ENCODE results near the gene ARRDC1.
"Not testable (repeated sequence)": the region's sequence is repeated elsewhere in the genome, so short reads cannot be mapped to it uniquely, and the experiment has no call there.

The ARRDC1 gene

DNA sequence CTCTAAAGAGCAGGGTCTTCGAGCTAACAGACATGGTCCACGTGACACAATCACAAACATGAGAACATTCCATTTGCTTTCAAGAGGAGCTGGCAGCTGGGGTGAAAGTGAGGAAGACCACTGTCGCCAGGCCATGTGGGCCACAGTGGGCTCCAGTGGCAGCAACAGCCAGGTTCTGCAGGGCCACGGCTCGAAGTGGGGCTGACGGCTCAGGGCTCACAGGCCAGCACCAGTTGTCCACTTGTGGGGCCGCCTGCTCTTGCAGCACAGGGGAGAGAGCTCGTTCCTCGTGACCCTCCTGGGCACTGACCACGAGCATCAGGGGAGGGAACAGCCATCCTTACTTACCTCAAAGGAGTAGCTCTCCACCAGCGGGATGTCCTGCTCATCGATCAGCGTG lies 17.2 kb upstream of the ARRDC1 start:
- no peak for DNase-seq

DNA sequence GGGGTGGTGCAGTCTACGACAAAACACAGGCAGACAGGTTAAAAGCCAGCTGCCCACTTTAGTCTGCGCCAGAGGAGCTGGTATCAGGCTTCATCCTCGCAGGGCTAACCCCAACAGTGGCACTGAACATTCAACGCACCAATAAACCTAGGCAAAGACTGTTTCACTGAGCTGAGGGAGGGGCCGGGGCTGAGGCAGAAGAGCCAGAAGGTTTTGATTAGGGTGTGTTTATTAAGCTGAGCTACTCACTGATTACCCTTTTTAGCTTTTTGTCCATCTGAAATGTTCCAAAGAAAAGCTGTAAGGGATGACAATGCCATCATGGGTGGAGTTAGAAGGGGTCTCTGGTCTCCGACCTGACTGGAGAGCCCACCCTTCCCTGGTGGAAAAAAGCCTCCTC lies 16.6 kb upstream of the ARRDC1 start:
- DNase-seq = no peak

DNA sequence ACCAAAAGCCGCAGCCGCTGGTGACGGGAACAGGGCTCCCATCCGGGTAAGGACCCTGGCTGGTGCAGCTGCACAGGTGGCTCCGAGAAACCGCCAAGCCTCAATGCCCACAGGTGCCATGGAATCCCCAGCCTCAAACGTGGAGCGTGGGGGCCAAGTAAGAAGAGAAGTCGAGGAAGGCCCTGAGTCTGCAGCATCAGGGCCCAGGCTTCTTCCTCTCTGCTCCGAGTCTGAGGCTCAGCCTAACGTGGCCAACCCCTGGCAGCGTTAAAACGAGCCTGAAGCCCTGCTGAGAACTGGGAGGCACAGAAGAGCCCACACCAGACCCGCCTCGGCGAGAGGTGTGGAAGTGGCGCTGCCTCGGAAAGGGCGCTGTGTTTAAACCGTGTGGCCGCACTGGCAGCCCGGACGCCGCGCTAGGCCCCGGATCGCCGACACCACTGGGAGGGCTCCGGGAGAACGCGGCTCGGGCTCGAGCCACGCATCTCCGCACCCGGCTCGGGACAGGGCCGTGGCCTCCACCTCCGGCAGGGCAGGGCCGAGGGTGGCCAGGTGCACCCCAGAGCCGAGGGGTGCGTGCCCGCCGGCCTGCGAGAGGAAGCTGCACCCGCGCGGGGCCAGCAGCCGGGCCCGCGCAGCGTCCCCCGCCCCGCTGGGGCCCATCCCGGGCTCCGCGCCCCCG lies 15.9 kb upstream of the ARRDC1 start:
- DNase-seq = no peak

DNA sequence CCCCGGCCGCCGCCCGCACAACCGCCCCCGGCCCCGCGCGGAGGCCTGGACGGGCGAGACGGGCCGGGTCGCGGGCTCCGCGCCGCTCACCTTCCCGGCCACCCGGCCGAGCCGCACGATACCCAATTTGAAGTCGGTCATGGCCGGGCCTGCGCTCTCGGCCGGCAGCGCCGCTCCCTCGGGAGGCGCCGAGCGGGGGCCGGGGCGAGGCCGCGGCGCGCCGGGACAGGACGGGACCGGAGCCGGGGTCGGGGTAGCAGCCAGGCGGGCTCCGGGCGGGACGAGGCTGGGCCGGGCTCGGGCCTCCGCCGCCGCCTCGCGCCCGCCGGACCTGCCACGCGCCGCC lies 15.4 kb upstream of the ARRDC1 start:
- no peak for DNase-seq

DNA sequence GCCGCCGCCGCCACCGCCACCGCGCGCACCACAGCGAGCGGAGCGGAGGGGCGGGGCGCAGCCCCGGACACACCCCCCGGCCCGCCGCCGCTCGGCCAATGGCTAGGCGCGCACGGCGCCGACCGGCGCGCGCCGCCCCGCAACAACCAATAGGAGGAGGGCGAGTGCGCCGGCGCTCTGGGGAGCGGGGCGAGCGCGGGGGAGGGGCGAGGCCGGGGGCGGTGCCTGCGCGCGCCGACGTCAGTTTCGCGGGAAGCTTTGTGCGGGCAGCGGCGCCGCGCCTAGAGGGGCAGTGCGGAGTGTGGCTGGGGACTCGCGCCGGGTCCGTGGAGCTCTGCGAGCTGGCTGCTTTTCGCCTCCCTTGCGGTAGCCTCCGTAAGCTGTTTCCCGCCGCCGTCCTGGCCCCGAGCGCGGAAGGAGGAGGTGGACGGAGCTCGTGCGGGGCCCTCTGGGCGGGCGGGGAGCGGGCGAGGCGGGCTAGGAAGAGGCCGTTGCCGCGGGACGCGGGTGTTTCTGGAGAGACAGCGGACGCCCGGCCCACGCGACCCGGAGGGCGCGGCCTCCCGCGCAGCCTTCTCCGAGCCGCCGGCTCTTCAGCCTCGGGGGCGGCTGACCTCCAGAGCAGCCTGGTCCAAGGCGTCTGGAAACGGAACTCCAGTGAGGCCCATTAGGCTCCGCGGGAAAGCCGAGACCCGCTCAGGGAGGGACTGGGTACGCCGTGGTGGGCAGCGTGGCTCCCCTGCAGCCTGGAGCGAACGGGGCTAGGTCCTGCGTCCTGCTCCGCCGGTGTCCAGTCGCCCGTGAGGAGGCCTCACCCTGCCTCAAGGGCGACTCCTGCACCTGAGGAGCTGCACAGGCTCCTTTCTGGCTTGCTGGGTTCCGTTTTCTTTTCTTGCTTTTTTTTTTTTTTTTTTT lies 14.8 kb upstream of the ARRDC1 start, which contains the start of gene ZMYND19:
ZMYND19 (minus strand) TSS at position 44 of the 915 bp plus-strand sequence. CDS start 249 bp downstream, outside the sequence.
- peak; percentile 46 to 78 for DNase-seq

DNA sequence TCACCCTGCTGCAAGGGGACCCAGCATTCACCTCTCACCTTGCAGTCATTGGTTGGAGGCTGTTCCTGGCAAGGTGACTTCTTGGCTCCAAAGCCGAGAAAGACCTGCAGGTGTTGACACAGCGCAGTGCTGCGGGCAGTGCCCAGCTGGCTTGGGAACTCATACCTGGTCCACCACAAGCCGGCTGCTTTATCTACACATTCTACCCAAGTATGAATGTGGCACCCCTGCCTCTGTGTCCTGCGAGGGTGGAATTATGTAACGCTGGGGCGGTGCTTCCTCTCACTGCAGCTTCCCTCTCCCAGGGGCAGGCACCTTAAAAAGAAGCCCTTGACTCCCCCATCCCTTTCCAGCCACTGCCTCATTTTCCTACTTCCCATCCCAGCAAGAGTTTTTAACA lies 12.7 kb upstream of the ARRDC1 start:
- DNase-seq = no peak

DNA sequence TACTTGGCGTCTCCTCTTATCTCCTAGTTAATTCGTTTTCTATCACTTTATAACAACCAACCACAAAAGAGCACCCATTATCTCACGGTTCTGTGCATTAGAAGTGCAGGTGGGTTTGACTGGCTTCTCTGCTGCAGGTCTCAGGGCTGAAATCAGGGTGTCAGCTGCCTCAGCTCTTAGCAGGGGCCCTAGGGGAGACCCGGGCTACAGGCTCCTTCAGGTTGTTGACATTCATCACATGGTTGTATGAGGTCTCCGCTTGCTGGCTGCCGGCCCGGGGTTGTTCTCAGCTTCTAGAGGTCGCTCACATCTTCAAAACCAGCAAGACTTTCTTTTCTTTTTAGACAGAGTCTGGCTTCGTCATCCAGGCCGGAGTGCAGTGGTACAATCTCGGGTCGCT lies 12.3 kb upstream of the ARRDC1 start:
- no peak for DNase-seq

DNA sequence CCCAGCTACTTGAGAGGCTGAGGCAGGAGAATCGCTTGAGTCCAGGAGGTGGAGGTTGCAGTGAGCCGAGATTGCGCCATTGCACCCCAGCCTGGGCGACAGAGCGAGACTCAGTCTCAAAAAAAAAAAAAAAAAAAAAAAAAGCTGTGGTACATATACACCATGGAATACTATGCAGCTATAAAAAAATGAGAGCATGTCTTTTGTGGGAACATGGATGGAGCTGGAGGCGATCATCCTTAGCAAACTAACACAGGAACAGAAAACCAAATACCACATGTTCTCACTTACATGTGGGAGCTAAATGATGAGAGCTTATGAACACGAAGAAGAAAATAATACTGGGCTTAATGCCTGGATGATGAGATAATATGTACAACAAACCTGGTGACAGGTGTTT lies 8.9 kb upstream of the ARRDC1 start:
- DNase-seq = not testable (repeated sequence)

DNA sequence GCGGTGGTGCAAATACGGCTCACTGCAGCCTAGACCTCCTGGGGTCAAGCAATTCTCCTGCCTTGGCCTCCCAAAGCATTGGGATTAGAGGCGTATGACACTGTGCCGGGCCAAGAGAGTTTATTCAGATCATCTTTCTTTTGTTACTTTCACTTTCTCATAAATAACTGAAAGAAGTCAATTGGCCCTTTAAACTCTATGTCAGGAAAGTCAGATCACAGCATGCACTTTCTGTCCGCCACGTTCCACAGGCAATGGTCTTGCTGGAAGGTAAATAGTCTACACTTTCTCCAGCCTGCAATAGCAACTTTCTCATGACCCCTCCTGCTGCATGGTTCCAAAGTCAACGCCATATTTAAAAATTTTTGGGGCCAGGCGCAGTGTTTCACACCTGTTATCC lies 6.5 kb upstream of the ARRDC1 start:
- no peak for DNase-seq

DNA sequence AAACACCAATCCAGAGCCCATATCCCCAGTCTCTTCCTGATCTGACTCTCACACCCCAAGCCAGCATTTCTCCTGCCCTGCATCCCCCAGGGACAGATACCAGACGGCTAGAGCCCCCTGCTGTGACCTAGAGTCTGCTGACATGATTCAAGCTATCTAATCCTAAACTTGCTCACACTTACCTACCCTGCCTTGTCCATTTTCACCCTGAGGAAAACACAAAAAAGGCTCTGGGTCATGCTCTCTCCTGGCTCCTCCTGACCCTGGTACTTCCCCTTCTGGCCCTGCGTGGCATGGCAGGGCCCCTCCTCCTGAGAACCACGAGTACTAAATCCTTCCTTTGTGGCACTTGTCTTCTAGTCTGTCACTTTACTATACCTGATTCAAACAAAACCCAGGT lies 2.8 kb upstream of the ARRDC1 start:
- no peak for DNase-seq

DNA sequence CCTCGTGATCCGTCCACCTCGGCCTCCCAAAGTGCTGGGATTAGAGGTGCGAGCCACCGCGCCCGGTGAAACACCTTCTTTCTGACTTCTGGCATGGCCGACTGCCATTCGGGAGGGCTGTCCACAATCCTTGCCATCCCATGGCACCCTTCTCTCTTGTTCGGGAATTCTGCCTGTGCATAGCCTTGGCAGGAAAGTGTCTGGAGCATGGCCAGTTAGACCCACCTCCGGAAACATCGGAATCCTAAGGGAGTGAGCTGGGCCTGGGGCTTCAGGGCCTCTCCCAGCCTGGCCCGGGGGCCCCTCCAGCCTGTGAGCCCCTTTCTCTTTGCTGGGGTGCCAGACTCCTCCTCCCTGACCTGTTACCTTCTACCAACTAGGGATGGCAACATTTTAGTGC lies 1.6 kb upstream of the ARRDC1 start:
- DNase-seq = no peak

DNA sequence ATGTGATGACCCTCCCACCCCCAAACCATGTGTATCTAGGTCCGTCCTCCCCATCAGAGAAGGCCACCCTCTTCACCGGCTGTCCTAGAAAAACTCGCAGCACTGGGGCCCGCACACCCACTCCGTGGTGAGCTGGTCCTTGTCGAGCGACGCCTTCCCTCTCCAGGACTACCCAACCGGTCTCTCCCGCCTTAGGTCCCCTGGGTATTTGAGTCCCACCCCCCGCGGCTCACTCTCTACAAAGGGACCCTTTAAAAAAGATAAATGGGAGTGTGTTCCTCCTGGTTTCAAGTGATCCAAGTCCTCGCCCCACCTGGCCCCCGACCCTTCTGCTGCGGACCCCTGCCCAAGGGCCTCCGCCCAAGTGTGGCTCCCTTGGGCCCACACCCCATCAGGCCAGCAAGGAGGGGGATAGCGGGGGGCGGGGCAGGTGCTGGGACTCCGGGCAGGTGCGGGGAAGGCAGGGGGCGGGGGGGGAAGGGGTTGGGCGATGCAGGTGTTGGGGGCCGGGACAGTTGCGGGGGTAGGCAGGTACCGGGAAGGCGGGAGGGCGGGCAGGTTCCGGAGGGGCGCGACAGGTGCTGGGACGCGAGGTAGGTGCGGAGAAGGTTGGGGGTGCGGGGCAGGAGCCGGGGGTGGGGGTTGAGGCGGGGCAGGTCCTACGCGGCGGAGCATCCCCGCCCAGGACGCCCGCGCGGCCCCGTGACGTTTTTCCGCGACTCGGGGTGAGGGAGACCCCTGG lies 970 bp upstream of the ARRDC1 start:
- no peak for DNase-seq

DNA sequence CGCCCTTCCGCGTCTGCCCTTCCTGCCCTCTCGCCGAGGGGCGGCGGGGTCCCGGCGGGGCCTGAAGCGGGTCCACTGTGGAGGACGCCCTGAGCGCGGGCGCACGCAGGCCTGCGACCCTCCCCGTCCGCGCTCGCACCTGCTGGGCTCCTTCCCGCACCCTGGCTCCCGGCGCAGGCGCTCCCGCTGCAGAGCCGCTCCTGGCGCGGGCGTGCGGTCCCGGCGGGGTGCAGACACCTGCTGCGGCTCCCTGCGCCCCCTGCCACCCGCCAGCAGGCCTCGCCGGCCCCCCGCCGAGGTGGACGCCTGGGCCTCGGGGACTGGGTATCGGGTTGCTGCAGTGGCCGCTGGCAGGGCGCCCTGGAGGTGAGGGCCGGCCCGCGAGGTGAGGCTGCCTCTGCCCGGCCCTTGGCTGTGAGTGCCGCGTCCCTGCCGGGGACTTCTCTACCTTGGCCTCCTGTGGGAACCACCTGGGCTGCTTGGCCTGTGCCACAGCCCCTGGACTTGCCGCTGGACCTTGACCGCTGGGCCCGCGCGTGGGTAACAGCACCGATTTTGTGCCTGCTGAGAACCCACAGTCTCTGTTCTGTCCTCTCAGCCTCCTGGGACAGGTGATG lies 627 bp downstream of the ARRDC1 start:
- DNase-seq = no peak

DNA sequence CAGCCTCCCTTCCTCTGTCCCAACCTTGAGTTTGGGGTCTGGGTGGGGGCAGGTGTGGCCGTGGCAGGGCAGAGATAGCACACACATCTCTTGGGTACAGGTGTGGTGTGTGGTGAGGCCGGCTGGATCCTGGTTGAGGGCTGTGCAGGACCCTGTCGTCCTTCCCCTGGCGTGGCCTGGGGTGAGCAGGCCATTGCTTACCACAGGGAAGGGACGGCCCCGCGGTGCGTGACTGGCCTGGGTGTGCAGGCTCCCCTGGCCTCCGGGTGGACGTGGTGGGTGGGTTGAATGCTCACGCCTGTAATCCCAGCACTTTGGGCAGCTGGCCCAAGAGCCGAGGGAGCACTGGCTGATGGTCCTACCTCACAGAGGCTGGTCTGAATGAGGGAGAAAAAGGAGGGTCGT lies 1.2 kb downstream of the ARRDC1 start:
- no peak for DNase-seq

DNA sequence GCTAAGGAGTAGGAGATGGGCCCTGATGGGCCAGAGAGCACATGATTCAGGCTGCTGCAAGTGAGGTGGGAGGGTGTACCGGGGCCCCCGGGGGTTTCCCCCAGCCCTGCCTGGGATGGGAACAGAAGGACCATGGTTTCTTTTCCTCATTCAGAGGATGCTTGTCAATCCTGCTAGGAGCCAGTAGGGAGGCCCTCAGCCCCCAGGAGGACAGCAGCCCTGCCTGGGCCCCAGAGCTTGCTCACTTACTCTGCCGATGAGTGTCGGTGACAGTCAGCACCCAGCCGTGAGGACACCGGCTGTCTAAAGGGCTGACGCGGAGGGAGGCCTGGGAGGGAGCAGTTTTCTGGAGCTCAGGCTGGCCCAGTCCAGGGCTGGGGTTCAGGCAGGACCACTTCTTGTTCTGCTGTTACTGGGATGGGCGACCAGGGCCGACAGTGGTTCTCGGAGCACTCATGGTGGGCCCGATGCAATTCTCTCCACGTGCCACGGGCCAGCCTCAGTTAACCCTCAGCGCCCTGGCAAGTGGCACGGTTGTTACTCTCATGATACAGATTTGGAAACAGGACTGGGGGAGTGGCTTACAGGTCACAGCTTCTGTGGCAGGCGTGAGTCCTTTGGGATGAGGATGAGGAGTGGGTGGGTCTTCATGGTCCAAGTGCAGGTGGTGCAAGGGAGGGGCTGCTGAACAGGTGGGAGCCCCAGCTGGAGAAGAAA lies 1.8 kb downstream of the ARRDC1 start:
- DNase-seq = no peak

DNA sequence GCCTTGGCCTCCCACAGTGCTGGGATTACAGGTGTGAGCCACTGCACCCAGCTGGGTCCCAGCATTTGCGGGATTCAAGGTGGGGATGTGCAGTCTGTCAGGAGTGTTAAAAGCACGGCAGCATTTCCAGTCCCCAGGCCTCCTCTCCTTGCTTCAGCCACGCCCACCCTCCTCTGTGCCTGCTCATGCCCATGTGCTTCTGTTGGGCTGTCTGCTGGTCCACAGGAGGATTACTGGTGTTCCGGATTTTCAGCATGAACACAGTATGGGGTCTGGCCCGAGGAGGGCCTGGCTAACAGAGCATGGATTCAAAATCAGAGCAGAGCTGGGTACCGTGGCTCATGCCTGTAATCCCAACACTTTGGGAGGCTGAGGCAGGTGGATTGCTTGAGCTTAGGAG lies 5.5 kb downstream of the ARRDC1 start:
- DNase-seq = no peak

DNA sequence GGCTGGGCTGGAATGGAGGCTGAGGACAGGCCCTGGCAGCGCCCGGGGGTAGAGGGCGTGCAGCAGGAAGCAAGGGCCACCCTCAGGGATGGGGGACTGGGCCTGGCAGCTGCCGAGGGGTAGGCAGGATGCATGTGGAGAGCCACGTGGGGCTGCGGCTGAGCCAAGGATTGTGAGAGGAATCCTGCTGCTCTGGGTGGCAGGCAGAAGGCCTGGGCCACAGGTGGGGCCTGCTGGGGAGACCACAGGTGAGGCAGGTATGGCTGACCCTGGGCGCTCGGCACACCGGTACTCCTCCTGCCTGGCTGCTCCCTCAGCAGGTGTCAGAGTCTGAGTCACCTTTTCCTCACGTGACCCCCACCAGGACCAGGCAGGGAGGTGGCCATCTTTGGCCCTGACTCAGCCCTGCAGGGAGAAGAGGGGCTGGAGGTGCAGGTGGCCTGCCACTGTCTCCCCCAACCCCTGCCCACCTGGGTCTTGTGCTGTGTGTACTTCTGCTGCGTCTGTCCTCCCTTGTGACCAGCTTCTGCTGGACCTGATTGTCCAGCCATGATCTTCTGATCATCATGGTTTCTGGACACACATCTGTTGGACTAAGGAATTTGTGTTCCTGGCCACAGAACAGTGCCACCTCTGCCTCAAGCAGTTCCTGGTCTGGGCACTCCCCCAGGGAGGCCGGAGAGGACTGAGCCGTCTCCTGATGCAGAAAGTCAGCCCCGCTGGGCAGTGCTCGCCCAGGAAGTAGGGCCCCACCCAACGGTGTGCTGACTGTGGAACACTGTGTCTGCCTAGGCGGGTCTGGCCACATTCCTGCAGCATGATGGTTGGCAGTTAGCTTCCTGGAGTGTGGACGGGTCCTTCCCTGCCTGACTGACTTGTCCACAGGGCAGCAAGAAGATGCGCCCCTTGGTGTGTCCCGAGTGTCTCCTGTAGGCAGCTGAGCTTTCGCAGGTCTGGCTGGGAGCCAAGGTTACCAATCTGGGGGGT lies 6.4 kb downstream of the ARRDC1 start:
- peak; percentile 93 for DNase-seq

DNA sequence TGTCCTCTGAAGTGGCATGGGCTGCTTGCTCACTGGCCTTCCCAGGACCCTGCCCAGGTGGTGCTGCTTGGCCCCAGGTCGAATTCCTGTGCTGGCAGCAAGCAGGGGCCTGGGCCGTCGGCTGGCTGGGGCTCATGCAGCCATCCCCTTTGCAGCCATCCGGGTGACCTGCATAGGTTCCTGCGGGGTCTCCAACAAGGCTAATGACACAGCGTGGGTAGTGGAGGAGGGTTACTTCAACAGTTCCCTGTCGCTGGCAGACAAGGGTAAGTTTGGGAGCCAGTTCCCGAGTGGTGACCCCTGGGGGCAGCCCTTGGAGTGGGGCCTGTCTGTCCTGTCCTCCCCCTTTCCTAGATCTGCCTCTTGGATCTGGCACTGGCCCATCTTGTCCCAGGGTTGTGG lies 7.3 kb downstream of the ARRDC1 start:
- no peak for DNase-seq

DNA sequence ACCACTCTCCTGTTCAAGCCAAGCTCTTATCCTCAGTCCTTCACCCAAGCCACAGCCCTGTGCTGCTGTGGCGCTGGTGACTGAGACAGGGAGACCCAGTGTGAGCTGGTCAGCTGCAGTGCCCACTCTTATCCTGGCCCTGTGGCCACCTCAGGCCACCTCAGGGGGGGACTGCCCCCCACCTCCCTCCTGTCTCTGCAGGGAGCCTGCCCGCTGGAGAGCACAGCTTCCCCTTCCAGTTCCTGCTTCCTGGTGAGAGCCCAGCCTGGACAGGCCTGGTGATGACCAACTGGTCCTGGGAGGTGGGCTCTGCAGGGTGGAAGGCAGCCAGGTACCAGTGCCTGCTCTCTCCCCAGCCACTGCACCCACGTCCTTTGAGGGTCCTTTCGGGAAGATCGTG lies 7.8 kb downstream of the ARRDC1 start:
- DNase-seq = no peak

DNA sequence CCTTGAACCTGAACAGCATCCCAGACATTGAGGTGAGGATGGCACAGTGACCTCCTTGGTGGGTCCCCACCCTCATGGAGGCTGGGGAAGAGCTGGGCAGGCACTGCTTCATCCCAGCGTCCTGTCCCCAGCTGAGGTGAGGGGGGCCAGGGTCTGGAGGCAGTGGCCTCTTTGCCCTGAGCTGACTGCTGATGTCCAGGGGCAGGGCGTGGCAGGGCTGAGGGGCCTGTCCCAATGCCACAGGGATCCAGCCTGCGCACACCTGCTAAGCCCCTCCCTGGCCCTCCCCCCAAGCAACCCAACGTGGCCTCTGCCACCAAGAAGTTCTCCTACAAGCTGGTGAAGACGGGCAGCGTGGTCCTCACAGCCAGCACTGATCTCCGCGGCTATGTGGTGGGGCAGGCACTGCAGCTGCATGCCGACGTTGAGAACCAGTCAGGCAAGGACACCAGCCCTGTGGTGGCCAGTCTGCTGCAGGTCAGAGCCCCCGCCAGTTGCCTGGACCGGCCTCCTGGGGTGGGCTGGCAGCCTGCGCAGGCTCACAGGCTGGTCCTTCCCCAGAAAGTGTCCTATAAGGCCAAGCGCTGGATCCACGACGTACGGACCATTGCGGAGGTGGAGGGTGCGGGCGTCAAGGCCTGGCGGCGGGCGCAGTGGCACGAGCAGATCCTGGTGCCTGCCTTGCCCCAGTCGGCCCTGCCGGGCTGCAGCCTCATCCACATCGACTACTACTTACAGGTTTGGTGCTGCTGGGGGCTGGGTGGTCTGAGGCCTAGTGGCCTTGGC lies 8.4 kb downstream of the ARRDC1 start:
- no peak for DNase-seq

Measured in SW 1271 (cell line).